ENCODE measurements around the gene SLITRK3. TPM values are rescaled to one million over a fixed set of nuclear protein-coding genes. Genes with fewer than 3 reads are reported as not detected.

SLITRK3 gene
- total RNA-seq, 4 donors from 2014 or later = 0.08 TPM; not detected in 3

DNA sequence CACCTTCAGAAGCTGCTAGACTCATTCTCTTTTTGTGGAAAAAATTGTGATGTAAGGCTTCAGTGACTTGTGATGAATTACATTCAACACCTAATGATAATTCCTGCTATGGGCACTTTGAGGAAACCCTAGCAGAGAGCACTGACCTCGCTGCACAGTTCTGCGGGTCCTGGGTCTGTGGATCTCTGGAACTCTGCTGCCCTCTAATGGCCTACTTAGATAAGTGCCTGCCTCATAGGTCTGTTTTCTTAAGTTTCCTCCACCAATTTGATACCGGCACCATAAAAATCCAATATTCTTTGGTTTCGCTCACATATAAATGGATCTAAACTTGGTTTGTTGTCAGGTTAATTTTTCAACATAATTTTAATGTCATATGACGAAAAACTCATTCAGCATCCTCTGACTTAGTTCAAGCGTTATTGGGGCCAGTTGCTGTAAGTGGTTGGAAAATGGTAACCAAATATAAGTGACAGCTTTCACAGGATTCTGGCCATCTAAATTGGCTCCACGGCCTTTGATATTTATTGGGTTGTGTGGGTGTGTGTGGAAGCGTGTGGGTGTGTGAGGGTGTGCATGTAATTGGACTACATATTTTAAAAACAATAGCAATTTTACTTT is 10.4 kb downstream of the SLITRK3 start:
- 17 to 23% methylated on average over 8 of the region's 8 CpGs for WGBS, 2 donors
- TF ChIP-seq POLR2A (IDR thresholded peaks at IDR 0.05) = no peak
- TF ChIP-seq, protein P1, sequence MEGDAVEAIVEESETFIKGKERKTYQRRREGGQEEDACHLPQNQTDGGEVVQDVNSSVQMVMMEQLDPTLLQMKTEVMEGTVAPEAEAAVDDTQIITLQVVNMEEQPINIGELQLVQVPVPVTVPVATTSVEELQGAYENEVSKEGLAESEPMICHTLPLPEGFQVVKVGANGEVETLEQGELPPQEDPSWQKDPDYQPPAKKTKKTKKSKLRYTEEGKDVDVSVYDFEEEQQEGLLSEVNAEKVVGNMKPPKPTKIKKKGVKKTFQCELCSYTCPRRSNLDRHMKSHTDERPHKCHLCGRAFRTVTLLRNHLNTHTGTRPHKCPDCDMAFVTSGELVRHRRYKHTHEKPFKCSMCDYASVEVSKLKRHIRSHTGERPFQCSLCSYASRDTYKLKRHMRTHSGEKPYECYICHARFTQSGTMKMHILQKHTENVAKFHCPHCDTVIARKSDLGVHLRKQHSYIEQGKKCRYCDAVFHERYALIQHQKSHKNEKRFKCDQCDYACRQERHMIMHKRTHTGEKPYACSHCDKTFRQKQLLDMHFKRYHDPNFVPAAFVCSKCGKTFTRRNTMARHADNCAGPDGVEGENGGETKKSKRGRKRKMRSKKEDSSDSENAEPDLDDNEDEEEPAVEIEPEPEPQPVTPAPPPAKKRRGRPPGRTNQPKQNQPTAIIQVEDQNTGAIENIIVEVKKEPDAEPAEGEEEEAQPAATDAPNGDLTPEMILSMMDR (IDR thresholded peaks at IDR 0.05) = peak in 1 of 3 donors; percentile 31
- intact Hi-C loops (cut with DNase I; ENCODE audit: low total_unique reads) = no loop called here
- peak; percentile 35 to 83 for DNase-seq (ENCODE audit: low spot score in 2 of 2)
- H3K4me3 ChIP-seq (ENCODE audit: low read depth, poor library complexity, severe bottlenecking) = no peak overlapping the region

DNA sequence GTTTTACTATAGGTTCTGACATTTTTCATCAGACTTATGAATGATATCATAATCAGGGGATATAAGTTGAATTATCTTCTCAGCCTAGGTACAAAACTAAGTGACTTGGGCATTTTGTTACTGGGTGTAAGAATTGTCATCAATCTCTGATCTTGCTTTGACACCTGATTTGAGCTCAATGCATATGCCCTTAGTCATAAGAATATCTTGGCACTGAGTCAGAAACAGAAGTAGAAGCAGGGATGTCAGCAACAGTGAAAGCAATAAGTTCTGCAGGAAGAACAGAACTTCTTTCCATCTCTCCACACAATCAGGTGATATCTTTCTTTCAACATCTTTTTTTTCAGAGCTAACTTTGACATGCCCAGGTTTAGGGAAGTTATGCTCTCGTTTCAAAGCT is 14.6 kb downstream of the SLITRK3 start:
- TF ChIP-seq, protein P1 (IDR thresholded peaks at IDR 0.05) = no peak
- TF ChIP-seq POLR2A (IDR thresholded peaks at IDR 0.05) = no peak
- intact Hi-C loops (cut with DNase I; ENCODE audit: low total_unique reads) = no loop called here
- no peak for DNase-seq (ENCODE audit: low spot score in 2 of 2)
- H3K4me3 ChIP-seq (ENCODE audit: low read depth, poor library complexity, severe bottlenecking) = no peak overlapping the region
- WGBS, 2 donors = 53 to 67% methylated on average over 1 of the region's 1 CpG

DNA sequence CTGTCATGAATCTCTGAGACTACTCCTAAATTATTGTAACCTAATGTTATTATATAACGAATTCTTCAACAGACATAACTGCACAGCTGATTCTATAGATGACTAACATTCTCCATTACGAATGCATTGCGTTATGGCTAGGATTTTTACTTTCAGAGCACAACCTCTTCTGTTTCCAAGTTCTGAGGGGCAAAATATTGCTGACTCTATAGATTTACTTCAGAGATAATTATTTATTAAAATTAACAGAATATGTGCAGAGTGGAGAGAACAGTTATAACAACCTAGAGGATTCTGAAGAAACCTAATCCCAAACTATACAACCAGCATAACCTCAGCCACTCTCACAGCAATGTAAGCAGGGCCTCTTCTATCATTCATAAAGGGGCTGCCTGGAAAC is 25.9 kb downstream of the SLITRK3 start:
- DNase-seq (ENCODE audit: low spot score in 2 of 2) = no peak
- TF ChIP-seq POLR2A (IDR thresholded peaks at IDR 0.05) = no peak
- TF ChIP-seq, protein P1 (IDR thresholded peaks at IDR 0.05) = no peak
- no peak overlapping the region for H3K4me3 ChIP-seq (ENCODE audit: low read depth, poor library complexity, severe bottlenecking)
- 91 to 95% methylated on average over 3 of the region's 3 CpGs for WGBS, 2 donors
- intact Hi-C loops (cut with DNase I; ENCODE audit: low total_unique reads) = no loop called here

DNA sequence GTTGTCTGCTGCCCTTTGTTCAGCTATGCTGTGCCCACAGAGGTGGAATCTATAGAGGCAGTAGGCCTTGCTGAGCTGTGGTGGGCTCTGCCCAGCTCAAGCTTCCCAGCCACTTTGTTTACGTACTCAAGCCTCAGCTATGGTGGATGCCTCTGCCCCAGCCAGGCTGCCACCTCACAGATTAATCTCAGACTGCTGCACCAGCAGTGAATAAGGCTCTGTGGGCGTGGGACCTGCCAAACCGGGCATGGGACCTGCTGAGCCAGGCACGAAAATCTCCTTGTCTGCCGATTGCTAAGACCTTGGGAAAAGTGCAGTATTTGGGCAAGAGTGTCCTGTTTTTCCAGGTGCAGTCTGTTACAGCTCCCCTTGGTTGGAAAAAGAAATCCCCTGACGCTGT is 26.8 kb downstream of the SLITRK3 start:
- WGBS, 2 donors = 89 to 91% methylated on average over 6 of the region's 6 CpGs

DNA sequence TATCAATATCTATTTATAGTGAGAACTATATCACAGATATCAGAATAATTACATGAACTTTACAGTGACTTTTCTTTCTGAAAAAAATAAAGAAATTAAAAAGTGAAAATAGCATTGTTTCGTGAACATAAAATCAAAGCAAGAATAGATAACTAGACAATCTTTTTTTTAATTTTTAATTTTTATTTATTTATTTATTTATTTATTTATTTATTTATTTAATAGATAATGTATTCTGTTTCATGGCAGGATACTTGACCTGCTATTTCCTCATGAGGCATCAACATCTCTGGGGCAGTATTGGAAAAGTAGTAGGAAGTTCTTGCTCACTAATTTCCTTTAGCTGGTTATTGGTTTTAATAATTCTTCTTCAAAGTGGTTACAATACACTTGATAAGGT is 33.3 kb downstream of the SLITRK3 start:
- intact Hi-C loops (cut with DNase I; ENCODE audit: low total_unique reads) = no loop called here
- no peak for DNase-seq (ENCODE audit: low spot score in 2 of 2)
- WGBS, 2 donors = 94 to 96% methylated on average over 1 of the region's 1 CpG
- no peak overlapping the region for H3K4me3 ChIP-seq (ENCODE audit: low read depth, poor library complexity, severe bottlenecking)
- no peak for TF ChIP-seq POLR2A (IDR thresholded peaks at IDR 0.05)
- TF ChIP-seq, protein P1 (IDR thresholded peaks at IDR 0.05) = no peak

More for the DNA sequence above, 26.8 kb downstream of the SLITRK3 start:
- no peak for TF ChIP-seq POLR2A (IDR thresholded peaks at IDR 0.05)
- TF ChIP-seq, protein P1 (IDR thresholded peaks at IDR 0.05) = no peak
- intact Hi-C loops (cut with DNase I; ENCODE audit: low total_unique reads) = no loop called here
- no peak for DNase-seq (ENCODE audit: low spot score in 2 of 2)
- H3K4me3 ChIP-seq (ENCODE audit: low read depth, poor library complexity, severe bottlenecking) = no peak overlapping the region
